Stimulated activated CD4-positive, alpha-beta T cell treated with anti-CD3 and anti-CD28 coated beads, Interleukin-4, amount 100 ng/mL, for 1 hour (primary cell): ENCODE measurements around the gene STK11IP.
"Not testable (repeated sequence)": the region's sequence is repeated elsewhere in the genome, so short reads cannot be mapped to it uniquely, and the experiment has no call there.

Experiments used
- DNase-seq: peaks from one replicate; pipeline ENCODE4 v3.0.0-alpha.2; 2020

Gene STK11IP

DNA sequence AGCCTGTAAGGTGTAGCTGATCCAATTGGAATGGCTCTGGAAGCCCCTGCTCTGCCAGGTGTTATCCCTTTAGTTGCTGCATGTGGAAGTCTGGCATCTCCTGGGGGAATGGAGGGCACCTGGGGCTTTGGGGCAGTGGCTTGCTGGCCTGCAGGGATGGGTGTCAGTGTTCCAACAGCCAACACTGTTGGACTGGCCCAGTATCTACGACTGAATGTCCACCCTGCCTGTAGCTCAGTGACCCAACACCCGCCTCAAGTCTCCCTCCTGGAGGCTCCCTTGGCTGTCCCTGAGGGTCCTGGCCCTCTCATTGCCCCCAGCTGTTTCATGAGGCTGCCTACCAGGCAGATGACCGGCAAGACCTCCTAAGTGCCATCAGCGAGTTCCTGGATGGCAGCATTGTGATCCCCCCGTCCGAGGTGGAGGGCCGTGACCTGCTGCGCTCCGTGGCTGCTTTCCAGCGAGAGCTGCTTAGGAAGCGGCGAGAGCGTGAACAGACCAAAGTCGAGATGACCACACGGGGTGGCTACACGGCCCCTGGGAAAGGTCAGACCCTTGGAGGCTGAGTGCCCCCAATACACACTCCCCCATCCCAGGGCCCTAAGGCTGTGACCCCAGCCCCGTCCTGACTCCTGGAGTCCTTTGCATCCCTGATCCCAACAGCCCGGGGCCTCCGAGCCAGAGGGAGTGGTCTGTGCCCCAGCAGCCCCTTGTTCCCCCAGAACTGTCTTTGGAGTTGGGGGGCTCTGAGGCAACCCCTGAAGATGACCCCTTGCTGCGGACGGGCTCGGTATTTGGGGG is 37.5 kb downstream of the STK11IP start:
- no peak for DNase-seq

DNA sequence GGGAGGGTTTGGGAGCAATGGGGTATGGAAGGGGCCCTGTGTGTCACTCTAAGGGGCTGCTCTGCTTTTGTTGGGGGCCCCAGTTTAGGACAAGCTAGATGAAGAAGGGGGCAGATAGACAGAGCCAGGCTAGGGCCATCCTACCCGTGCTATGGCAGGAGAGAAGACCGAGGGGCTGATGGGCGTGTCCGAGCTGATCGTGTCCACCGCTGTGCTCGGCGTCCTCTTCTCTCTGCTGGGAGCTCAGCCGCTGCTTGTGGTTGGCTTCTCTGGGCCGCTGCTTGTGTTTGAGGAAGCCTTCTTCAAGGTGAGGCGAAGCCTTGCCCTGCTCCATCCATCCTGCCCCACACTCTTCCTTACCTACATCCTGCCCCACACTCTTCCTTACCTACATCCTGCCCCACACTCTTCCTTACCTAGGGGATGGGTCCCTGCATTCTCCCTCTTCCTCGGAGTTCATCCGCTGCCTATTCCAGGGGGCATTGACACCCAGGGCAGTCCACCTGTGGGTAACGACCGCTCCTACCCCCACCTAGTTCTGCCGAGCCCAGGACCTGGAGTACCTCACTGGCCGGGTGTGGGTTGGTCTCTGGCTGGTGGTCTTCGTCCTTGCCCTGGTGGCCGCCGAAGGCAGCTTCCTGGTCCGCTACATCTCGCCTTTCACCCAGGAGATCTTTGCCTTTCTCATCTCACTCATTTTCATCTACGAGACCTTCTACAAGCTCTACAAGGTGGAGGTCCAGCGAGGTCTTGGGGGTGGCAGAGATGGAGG is 38.7 kb downstream of the STK11IP start:
- DNase-seq: no peak

- DNase-seq: no peak
Observed at GRCh38 chr2:219636941-219637841, 39.5 kb downstream of the STK11IP start.

DNA sequence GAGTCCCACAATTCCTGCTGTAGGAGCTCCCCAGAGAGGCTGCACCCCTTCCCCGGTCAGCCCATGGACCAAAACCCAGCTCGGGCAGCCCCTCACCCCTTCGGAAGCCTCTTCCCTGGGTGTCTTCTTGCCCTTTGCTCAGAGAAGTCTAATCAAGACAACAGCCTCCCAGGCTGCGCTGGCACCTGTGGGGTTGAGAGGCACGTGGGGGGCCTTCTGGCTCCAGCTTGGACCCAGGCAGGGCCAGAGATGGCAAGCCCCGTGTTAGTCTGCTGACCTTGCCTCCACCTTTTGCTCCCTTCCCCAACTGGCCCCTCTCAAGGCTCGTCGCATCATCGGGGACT is 40.2 kb downstream of the STK11IP start:
- no peak for DNase-seq

DNA sequence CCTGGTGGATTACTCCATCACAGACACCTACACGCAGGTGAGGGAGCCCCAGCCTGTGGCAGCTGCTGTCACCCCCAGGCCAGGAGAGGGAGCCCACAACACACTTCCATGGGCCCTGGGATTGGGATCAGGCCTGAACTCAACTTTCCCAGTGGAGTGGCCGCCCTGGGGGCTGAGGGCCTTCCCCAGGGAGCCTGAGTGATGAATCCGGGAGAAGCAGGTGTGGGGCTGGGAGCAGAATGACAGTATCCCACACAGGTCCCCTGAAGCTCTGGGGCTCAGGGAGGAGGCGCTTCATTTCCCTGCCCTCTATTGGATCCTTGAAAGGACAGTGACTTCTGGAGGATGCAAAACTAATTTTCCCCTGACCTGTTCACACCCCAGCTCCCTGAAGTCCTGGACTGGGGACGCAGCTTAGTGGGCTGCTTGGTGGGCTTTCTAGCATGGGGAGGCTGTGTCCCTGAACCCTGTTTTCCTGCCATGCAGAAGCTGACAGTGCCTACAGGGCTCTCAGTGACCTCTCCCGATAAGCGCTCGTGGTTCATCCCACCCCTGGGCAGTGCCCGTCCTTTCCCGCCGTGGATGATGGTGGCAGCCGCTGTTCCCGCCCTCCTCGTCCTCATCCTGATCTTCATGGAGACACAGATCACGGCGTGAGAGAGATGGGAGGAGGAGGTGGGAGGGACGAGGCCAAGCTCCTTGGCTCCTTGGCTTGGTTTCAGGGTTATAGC is 40.7 kb downstream of the STK11IP start:
- no peak for DNase-seq

DNA sequence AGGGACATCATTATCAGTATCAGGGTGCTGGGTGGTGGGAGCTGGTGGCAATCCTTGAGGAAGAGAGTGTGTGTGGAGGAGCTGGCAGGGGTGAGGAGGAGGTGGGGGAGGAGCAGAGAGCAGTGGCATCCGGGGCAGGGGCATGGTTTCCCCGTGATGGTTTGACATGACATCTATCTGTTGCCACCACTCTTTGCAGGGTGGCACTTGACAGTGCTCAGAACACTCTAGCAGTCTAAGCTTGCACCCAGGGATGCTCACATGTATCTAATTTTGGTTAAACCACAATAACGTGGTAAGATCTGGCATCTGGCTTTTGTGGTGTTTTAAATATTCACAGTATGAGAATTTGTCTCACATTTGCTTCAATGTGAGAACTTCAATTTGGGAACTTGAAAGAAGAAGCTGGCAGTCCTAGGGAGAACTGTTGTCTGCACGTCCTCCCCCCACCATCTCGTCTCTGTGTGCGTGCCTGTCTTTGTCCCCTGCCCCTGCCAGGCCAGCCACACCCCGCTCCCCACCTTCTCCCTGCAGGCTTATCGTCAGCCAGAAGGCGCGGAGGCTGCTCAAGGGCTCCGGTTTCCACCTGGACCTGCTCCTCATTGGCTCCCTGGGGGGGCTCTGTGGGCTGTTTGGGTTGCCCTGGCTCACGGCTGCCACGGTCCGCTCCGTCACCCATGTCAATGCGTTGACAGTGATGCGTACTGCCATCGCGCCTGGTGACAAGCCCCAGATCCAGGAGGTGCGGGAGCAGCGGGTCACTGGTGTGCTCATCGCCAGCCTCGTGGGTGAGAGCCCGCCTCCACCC is 41.5 kb downstream of the STK11IP start:
- no peak for DNase-seq

- DNase-seq: no peak
Observed at GRCh38 chr2:219641390-219642068, 43.9 kb downstream of the STK11IP start.

DNA sequence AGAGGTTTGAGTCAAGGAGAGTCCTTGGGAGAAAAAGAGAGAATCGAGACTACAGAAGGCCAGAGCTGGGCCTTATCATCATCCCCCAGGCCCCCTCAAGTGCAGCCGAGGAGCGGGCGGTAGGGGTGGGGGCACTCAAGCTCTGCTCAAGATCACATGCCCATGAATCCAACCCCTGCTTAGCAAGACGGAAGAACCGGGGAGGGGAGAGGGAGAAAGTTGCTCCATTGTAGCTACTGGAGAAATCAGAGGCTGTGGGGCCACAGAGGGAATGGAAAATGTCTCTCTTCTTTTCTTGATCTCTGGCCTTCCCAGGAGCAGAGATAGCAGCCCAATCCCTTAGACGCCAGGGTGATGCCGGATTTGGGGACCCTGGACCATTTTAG is 44.4 kb downstream of the STK11IP start:
- no peak for DNase-seq

DNA sequence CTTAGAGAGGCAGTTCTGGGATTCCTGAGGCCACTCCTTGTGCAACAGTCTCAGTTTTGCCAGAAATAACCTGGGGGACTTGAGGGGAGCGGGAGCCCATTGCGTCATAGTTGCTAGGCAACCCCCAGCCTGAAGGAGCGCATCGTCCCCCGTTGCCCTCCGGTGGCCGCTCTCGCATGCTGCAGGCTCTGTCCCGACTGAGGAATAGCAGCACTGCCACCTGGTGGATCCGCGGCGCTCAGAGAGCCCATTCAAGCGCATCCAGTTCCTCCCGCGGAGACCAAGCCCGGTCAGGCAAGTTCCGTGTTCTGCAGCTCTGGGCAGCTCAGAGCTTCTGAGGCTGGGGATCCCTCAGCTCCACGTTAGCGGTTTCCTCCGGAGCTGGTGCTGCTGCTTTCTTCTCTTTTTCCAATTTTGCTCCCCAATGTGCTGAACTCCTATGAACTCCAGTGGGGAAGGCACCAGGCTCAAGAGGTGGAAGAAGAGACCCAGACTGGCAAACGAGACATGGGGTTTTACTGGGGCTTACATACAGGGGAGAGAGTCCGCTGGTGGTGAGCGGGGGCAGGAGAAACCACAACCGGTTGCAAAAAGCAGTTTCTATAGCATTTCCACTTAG is 44.9 kb downstream of the STK11IP start:
- peak; percentile 90 for DNase-seq

GRCh38 chr2:219643084-219643473 is 45.4 kb downstream of the STK11IP start:
- no peak for DNase-seq

GRCh38 chr2:219643788-219644398 is 46.2 kb downstream of the STK11IP start:
- no peak for DNase-seq

- DNase-seq: no peak
Observed at GRCh38 chr2:219644801-219645480, 47.3 kb downstream of the STK11IP start.

- no peak for DNase-seq
Observed at GRCh38 chr2:219645631-219646527, 48.2 kb downstream of the STK11IP start.

GRCh38 chr2:219648176-219648575 is 50.5 kb downstream of the STK11IP start:
- no peak for DNase-seq

GRCh38 chr2:219648963-219649362 is 51.3 kb downstream of the STK11IP start:
- no peak for DNase-seq

DNA sequence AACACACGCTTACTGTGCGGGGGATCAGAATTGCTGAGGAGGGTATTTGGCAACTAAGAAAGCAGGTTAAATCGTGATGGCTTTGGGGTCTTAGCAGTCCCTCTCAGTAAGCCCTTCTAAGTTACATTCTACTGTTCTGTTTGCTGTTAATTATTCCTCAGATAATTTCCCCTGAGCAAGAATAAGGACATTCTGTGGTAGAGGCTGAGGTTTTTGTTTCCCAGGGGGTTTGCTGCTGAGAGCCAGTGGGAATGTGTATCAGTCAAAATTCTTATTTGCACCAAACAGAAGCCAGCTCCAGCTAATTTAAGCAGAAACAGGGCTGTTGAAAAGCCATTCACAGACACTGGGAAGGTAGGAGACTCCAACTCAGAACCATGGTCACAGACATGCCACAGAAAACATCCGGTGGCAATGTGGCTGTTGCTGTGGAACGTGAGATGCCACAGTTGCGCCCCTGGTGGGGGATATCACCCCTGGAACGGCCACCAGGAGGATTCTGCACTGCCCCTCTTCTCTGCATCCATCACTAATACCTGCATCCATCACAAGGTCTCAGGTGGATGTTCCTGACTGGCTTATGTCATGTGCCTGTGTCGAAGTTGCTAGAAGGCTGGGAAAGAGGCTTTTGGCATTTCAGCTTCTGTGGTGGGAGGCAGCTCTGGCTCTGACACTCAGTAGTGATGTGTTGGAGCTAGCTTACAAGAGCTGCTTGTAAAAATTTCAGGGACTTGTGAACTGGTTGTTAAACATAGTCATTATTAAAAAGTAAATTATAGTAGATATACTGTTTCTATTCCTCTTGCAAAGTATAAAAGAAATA is 53.0 kb downstream of the STK11IP start:
- DNase-seq: no peak

DNA sequence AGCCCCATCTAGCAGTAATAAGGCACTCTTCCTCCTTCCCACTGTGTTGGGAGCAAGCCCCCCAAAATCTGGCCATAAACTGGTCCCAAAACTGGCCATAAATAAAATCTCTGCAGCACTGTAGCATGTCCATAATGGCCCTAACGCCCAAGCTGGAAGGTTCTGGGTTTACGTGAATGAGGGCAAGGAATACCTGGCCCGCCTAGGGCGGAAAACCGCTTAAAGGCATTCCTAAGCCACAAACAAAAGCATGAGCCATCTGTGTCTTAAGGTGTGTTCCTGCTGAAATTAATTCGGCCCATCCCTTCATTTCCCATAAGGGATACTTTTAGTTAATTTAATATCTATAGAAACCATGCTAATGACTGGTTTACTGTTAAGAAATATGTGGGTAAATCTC is 54.0 kb downstream of the STK11IP start:
- not testable (repeated sequence) for DNase-seq

GRCh38 chr2:219656526-219656925 is 58.9 kb downstream of the STK11IP start:
- DNase-seq: no peak
